A549 (cell line): Measurements from ENCODE around the gene MYLK. TPM values are rescaled to one million over a fixed set of nuclear protein-coding genes. Genes with fewer than 3 reads are reported as not detected.

ENCODE experiments used
- ATAC-seq, 2 experiments: fragments of 200-7000 bp in 1 of 2; fragments of >200 bp in 1 of 2; cut with Nextera tagmentation in 1 of 2; cut with Tn5 transposase in 1 of 2; 3 replicates each; pipeline versions ENCODE4 v1.8.0 to v1.9.1; 2018 to 2020; ENCODE audit warnings: mild to moderate bottlenecking in 1 of 2, moderate library complexity in 1 of 2
- CTCF ChIA-PET: fragments of 300-600 bp; sonication (Branson Sonifier 250); formaldehyde crosslinking; extraction: SDS; loops from one replicate; lab custom pipeline; 2021; ENCODE audit warnings: antibody characterized with exemption, inconsistent platforms; lab: Yijun Ruan, JAX
- POLR2A ChIA-PET: fragments of 350-600 bp; formaldehyde crosslinking; extraction: SDS; loops from one replicate; lab custom pipeline; 2021; ENCODE audit warnings: antibody characterized with exemption, inconsistent platforms; lab: Yijun Ruan, JAX
- DNase-seq, 2 experiments: peaks; one replicate each; pipeline versions ENCODE4 v3.0.0 to v3.0.0-alpha.2; 2011 to 2016; ENCODE audit warnings: low read depth in 1 of 2, low spot score in 1 of 2
- FAIRE-seq: peaks from 2 replicates; lab custom pipeline; 2011; peaks lifted over from hg19 to GRCh38; lab: Jason Lieb, UNC
- H3K27ac ChIP-seq, 2 experiments: fragments of >200 bp; sonication (Bioruptor Twin); formaldehyde crosslinking; 3 replicates each; pipeline ENCODE4 v1.5.1; 2016 to 2017
- H3K4me1 ChIP-seq: fragments of >200 bp; sonication (Bioruptor Twin); formaldehyde crosslinking; 3 replicates; pipeline ENCODE4 v1.6.1; 2016
- H3K4me2 ChIP-seq: fragments of >200 bp; sonication (Bioruptor Twin); formaldehyde crosslinking; 3 replicates; pipeline ENCODE4 v1.6.1; 2016
- H3K4me3 ChIP-seq: fragments of >200 bp; sonication (Bioruptor Twin); formaldehyde crosslinking; 3 replicates; pipeline ENCODE4 v1.5.1; 2016
- H3K9me3 ChIP-seq: fragments of >200 bp; sonication (Bioruptor Twin); formaldehyde crosslinking; 3 replicates; pipeline ENCODE4 v1.6.1; 2016
- BHLHE40 ChIP-seq: IDR thresholded peaks from 2 replicates; pipeline ENCODE4 v1.6.1; 2012; ENCODE audit warnings: low read depth, low read length, inconsistent platforms
- CEBPB ChIP-seq, 2 experiments: fragments of >200 bp in 1 of 2; sonication (Bioruptor Twin) in 1 of 2; formaldehyde crosslinking in 1 of 2; IDR thresholded peaks; 2 replicates each; pipeline ENCODE4 v1.6.1; 2012 to 2016
- CHD2 ChIP-seq: fragments of 150-350 bp; IDR thresholded peaks from 2 replicates; pipeline ENCODE4 v1.6.1; 2014; ENCODE audit warnings: low read length; ENCODE audit not compliant: partially characterized antibody
- CHD4 ChIP-seq: fragments of 200-600 bp; sonication (generic); IDR thresholded peaks from 2 replicates; pipeline ENCODE4 v1.6.1; 2016; ENCODE audit warnings: antibody characterized with exemption, mild to moderate bottlenecking, borderline replicate concordance
- FOSB ChIP-seq: fragments of 250-450 bp; sonication (Bioruptor Pico); IDR thresholded peaks from 2 replicates; pipeline ENCODE4 v1.5.0; 2020; ENCODE audit warnings: mild to moderate bottlenecking, moderate library complexity
- FOSL2 ChIP-seq, 2 experiments: fragments of 450-650 bp in 1 of 2; fragments of >200 bp in 1 of 2; sonication (Bioruptor Twin) in 1 of 2; formaldehyde crosslinking; IDR thresholded peaks; 2 replicates each; pipeline versions ENCODE4 v1.5.0 to v1.6.1; 2016 to 2020; ENCODE audit warnings: mild to moderate bottlenecking in 1 of 2, moderate library complexity in 1 of 2
- FOXS1 ChIP-seq: fragments of 250-450 bp; sonication (Bioruptor Pico); IDR thresholded peaks from 2 replicates; pipeline ENCODE4 v1.5.0; 2020; ENCODE audit warnings: mild to moderate bottlenecking, moderate library complexity
- HES2 ChIP-seq: fragments of >200 bp; sonication (Bioruptor Twin); formaldehyde crosslinking; IDR thresholded peaks from 2 replicates; pipeline ENCODE4 v1.6.1; 2016
- HEYL ChIP-seq: fragments of 250-450 bp; sonication (Bioruptor Pico); IDR thresholded peaks from 2 replicates; pipeline ENCODE4 v1.8.0; 2021; ENCODE audit warnings: mild to moderate bottlenecking, moderate library complexity
- HMGXB4 ChIP-seq: fragments of 250-450 bp; sonication (Bioruptor Pico); IDR thresholded peaks from 2 replicates; pipeline ENCODE4 v1.5.0; 2021; ENCODE audit warnings: mild to moderate bottlenecking, moderate library complexity, borderline replicate concordance
- JUN ChIP-seq, 2 experiments: fragments of >200 bp; sonication (Bioruptor Twin); formaldehyde crosslinking; IDR thresholded peaks; 2 replicates in 1 of 2; 3 replicates in 1 of 2; pipeline ENCODE4 v1.6.1; 2016 to 2017
- KDM5A ChIP-seq: fragments of 200-600 bp; sonication (generic); IDR thresholded peaks from 2 replicates; pipeline ENCODE4 v1.6.1; 2016; ENCODE audit warnings: antibody characterized with exemption, mild to moderate bottlenecking
- MAFK ChIP-seq: fragments of 450-650 bp; IDR thresholded peaks from 2 replicates; pipeline ENCODE4 v1.6.1; 2014; ENCODE audit not compliant: partially characterized antibody
- MYC ChIP-seq: IDR thresholded peaks from 2 replicates; pipeline ENCODE4 v1.6.1; 2012; ENCODE audit warnings: mild to moderate bottlenecking, inconsistent platforms, low read length, improper control_type of control experiment, borderline replicate concordance
- NPAS2 ChIP-seq: fragments of 250-450 bp; sonication (Bioruptor Pico); IDR thresholded peaks from 2 replicates; pipeline ENCODE4 v1.8.0; 2022; ENCODE audit warnings: mild to moderate bottlenecking, moderate library complexity, borderline replicate concordance
- NR3C1 ChIP-seq: fragments of >200 bp; sonication (Bioruptor Twin); formaldehyde crosslinking; IDR thresholded peaks from 3 replicates; pipeline ENCODE4 v1.6.1; 2017
- PBX3 ChIP-seq: IDR thresholded peaks from 2 replicates; pipeline ENCODE4 v1.6.1; 2012
- PHF8 ChIP-seq: fragments of 200-600 bp; sonication (generic); IDR thresholded peaks from 2 replicates; pipeline ENCODE4 v1.6.1; 2016; ENCODE audit warnings: low read depth, mild to moderate bottlenecking, antibody characterized with exemption, moderate library complexity, borderline replicate concordance
- POLR2A ChIP-seq: IDR thresholded peaks from 2 replicates; pipeline ENCODE4 v1.6.1; 2012; ENCODE audit warnings: mild to moderate bottlenecking, low read length
- POLR2AphosphoS2 ChIP-seq: conservative IDR thresholded peaks from 2 replicates; pipeline ENCODE4 v1.6.1; 2012; ENCODE audit warnings: low read length, improper control_type of control experiment, inconsistent platforms
- RNF2 ChIP-seq: fragments of 200-600 bp; sonication (generic); IDR thresholded peaks from 2 replicates; pipeline ENCODE4 v1.6.1; 2016; ENCODE audit warnings: low read depth, mild to moderate bottlenecking, antibody characterized with exemption, moderate library complexity, borderline replicate concordance
- SMC3 ChIP-seq: fragments of >200 bp; sonication (Bioruptor Twin); formaldehyde crosslinking; IDR thresholded peaks from 3 replicates; pipeline ENCODE4 v1.6.1; 2018; ENCODE audit warnings: inconsistent platforms
- TFCP2L1 ChIP-seq: fragments of 250-450 bp; sonication (Bioruptor Pico); IDR thresholded peaks from 2 replicates; pipeline ENCODE4 v1.5.0; 2021; ENCODE audit warnings: mild to moderate bottlenecking
- TP53 ChIP-seq: fragments of 250-450 bp; sonication (Bioruptor Pico); IDR thresholded peaks from 2 replicates; pipeline ENCODE4 v1.5.0; 2021; ENCODE audit warnings: mild to moderate bottlenecking, moderate library complexity
- USF2 ChIP-seq: fragments of 450-650 bp; IDR thresholded peaks from 2 replicates; pipeline ENCODE4 v1.6.1; 2014; ENCODE audit warnings: antibody characterized with exemption
- ZC3H11A ChIP-seq: fragments of 450-650 bp; IDR thresholded peaks from 2 replicates; pipeline ENCODE4 v1.6.1; 2014; ENCODE audit warnings: antibody characterized with exemption, mild to moderate bottlenecking
- ZNF302 ChIP-seq: fragments of 250-450 bp; sonication (Bioruptor Pico); IDR thresholded peaks from 2 replicates; pipeline ENCODE4 v1.9.0; 2021; ENCODE audit warnings: inconsistent platforms, mild to moderate bottlenecking, moderate library complexity
- ZSCAN20 ChIP-seq: fragments of 250-450 bp; sonication (Bioruptor Pico); IDR thresholded peaks from 2 replicates; pipeline ENCODE4 v1.8.0; 2022; ENCODE audit warnings: mild to moderate bottlenecking, moderate library complexity
- WGBS: methylation state at CpG from one replicate; pipeline ENCODE4 v1.1.6; 2017; ENCODE audit errors: missing lambda C conversion rate; 5-methylcytosine and 5-hydroxymethylcytosine counted together
- polyA plus RNA-seq, 4 experiments: library from polyadenylated mRNA; depleted of rRNA in 3 of 4; stranded (reverse); fragments of >200 nt; fragmentation: RNase III in 1 of 4; extraction: RNeasy Plus Mini Kit Qiagen cat#74134 plus additional on column Dnase treatment in 1 of 4; gene quantifications; 2 replicates in 3 of 4; 3 replicates in 1 of 4; pipeline ENCODE4 v1.2.3, GENCODE V29; 2011 to 2017

MYLK gene
- polyA plus RNA-seq, 2 of the 4 experiments (the other 2 are of a cell fraction), result 16.9 to 17.4 TPM

GRCh38 chr3:123656274-123656673, 227.9 kb downstream of the MYLK start:
- no peak for DNase-seq
- Histone ChIP-seq H3K27ac (no peak overlapping the region), H3K4me1 (peaks cover 15% of the 10 kb centered on the region), H3K4me2 (no peak overlapping the region), H3K4me3 (no peak overlapping the region), H3K9me3 (no peaks in the 10 kb centered on the region)
- no peak for FAIRE-seq
- TF ChIP-seq CEBPB (IDR thresholded peaks at IDR 0.05), result no peak
- no peak for TF ChIP-seq ZC3H11A
- TF ChIP-seq POLR2AphosphoS2, result no peak
- TF ChIP-seq FOXS1 (CRISPR knock-in tag), result no peak
- no peak for TF ChIP-seq MYC
- no peak for TF ChIP-seq HEYL (CRISPR knock-in tag)
- no peak for TF ChIP-seq HES2
- TF ChIP-seq ZNF302 (CRISPR knock-in tag), result no peak
- TF ChIP-seq USF2, result no peak
- no peak for TF ChIP-seq TFCP2L1
- no peak for TF ChIP-seq ZSCAN20 (CRISPR knock-in tag)
- no peak for TF ChIP-seq HMGXB4 (CRISPR knock-in tag)
- TF ChIP-seq NR3C1, result no peak
- no peak for TF ChIP-seq MAFK
- TF ChIP-seq BHLHE40, result no peak
- TF ChIP-seq TP53, result no peak
- no peak for TF ChIP-seq NPAS2 (CRISPR knock-in tag)
- TF ChIP-seq CHD4, result no peak
- ChIA-PET CTCF (interaction anchor here (1.4 to 22.2 kb wide), 4 partner anchors 11 to 67 kb away, joined by 3 to 829 read pairs (median 62); no protein-coding TSS in a partner anchor), POLR2A (no interaction called here)
- WGBS, result 92% methylated on average over 3 of the region's 3 CpGs
- no peak for ATAC-seq

- H3K4me3 ChIP-seq, result no peak overlapping the region
- no peak overlapping the region for H3K27ac ChIP-seq
- ATAC-seq, result no peak
- 95% methylated on average over 2 of the region's 2 CpGs for WGBS
- no peak for FAIRE-seq
- DNase-seq, result no peak
- H3K4me2 ChIP-seq, result no peak overlapping the region
- POLR2A ChIA-PET, result no interaction called here
- CTCF ChIA-PET, result interaction anchor here (1.0 to 22.2 kb wide), 5 partner anchors 12 to 68 kb away, joined by 3 to 829 read pairs (median 6); no protein-coding TSS in a partner anchor
- peaks cover 15% of the 10 kb centered on the region for H3K4me1 ChIP-seq
- no peaks in the 10 kb centered on the region for H3K9me3 ChIP-seq
- TF ChIP-seq FOSL2 (IDR thresholded peaks at IDR 0.05), result no peak
- TF ChIP-seq FOSL2 (CRISPR knock-in tag; IDR thresholded peaks at IDR 0.05), result no peak
- TF ChIP-seq HMGXB4 (CRISPR knock-in tag), result no peak
- no peak for TF ChIP-seq RNF2
- TF ChIP-seq JUN (IDR thresholded peaks at IDR 0.05), result no peak
- TF ChIP-seq ZC3H11A, result no peak
- no peak for TF ChIP-seq PBX3
- no peak for TF ChIP-seq POLR2AphosphoS2
- no peak for TF ChIP-seq CHD2
- TF ChIP-seq KDM5A, result no peak
- no peak for TF ChIP-seq SMC3
- TF ChIP-seq PHF8, result no peak
- no peak for TF ChIP-seq FOXS1 (CRISPR knock-in tag)
- TF ChIP-seq FOSB (CRISPR knock-in tag), result no peak
- no peak for TF ChIP-seq POLR2A
- TF ChIP-seq USF2, result no peak
These were observed 228.7 kb downstream of the MYLK start for GRCh38 chr3:123655400-123655799.
